VCaP (cell line): ENCODE data around the gene STOM.

Source experiments
- H3K27ac ChIP-seq: fragments of 450-650 bp; 2 replicates; pipeline ENCODE4 v1.5.1; 2017
- CTCF ChIP-seq: fragments of 450-650 bp; conservative IDR thresholded peaks from 2 replicates; pipeline ENCODE4 v1.5.1; 2017; ENCODE audit warnings: mild to moderate bottlenecking, moderate library complexity

Gene STOM

GRCh38 chr9:121309171-121309570, 60.9 kb downstream of the STOM start:
- no peak overlapping the region for H3K27ac ChIP-seq
- no peak for TF ChIP-seq CTCF

DNA sequence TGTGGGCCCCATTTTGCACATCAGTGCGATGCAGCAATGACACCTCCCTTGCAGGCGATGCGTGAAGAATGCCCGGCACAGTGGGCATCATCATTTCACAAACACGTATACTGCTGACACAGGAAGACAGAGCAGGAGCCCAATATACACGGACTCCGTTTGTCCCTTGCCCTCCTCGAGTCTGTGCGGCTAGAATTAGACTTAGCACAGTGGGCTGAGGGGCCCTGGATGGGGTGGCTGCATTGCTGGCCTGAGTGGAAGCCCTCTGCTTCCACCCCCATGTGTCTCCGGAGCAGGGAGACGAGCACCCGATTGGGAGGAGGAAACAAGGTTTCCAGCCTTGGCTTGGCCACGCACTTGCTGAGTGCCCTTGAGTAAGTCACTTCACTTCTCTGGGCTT, 61.3 kb downstream of the STOM start:
- no peak for TF ChIP-seq CTCF
- H3K27ac ChIP-seq: no peak overlapping the region

DNA sequence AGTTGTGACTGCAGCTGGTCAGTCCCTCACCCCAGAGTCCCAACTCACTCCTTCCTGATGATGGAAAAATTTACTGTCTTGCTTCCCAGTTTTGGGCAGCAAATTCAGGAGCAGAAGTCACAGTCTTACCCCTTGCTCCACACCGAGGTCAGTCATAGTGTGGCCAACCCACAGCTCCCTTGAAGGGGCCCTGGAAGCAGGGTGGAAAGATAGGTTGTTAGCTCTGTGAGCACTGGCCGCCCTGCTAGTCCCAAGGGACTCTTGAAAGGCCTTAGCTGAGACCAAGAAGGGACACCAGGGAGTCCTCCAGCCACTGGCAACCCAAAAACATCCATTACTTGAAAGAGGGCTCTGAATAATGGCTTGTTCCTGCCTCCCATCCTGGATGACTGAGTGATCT, 62.1 kb downstream of the STOM start:
- no peak overlapping the region for H3K27ac ChIP-seq
- TF ChIP-seq CTCF: no peak

DNA sequence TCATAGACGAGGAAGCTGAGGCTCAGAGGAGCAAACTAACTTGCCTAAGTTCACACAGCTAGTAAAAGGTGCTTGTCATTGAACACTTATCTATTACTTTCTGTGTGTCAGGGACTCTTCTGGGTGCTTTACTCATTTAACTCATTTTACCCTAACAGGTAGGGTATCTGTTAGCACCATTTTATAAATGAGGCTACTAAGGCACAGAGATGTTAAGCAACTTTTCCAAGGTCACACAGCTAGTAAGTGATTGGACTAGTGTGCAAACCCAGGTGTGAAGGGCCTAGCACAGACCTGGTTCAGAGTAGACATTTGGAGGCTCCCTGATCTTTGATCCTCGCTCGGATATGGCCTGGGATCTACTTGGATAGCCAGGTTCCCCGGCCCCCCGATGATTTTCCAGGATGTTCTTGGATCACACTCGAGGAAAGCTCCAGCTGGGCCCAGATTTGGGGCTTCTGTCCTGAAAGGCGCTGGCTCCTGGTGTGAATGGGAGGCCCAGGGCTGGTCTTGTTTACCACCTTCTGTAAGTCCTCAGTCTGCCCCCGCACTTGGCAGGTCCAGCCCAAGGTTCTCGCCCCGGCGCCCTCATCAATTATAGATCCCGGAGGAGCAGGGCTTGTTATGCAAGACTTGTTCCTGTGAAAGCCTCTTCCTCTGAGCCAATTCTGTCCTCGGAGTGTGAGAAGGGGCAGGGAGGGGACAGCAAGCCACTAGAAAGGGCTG, 64.6 kb downstream of the STOM start:
- H3K27ac ChIP-seq: no peak overlapping the region
- TF ChIP-seq CTCF: no peak

- no peak for TF ChIP-seq CTCF
- no peak overlapping the region for H3K27ac ChIP-seq
These were observed 65.3 kb downstream of the STOM start for GRCh38 chr9:121304707-121305106.

GRCh38 chr9:121303456-121304451, 66.3 kb downstream of the STOM start:
- no peak overlapping the region for H3K27ac ChIP-seq
- no peak for TF ChIP-seq CTCF

- no peak overlapping the region for H3K27ac ChIP-seq
- TF ChIP-seq CTCF: no peak
These were observed 67.3 kb downstream of the STOM start for GRCh38 chr9:121302786-121303185.
